Kidney epithelial cell (primary cell): ENCODE results near the gene DOCK3. TPM values are rescaled to one million over a fixed set of nuclear protein-coding genes. Genes with fewer than 3 reads are reported as not detected.

Source experiments
- DNase-seq: peaks from one replicate; pipeline ENCODE4 v3.0.0-alpha.2; 2010; ENCODE audit warnings: low read depth
- H3K27me3 ChIP-seq: 2 replicates; pipeline ENCODE4 v1.6.0; 2011; ENCODE audit warnings: low read length; ENCODE audit not compliant: control insufficient read depth, insufficient read depth
- H3K36me3 ChIP-seq: 2 replicates; pipeline ENCODE4 v1.5.1; 2011; ENCODE audit warnings: low read length; ENCODE audit not compliant: control insufficient read depth, insufficient read depth
- H3K4me3 ChIP-seq: 2 replicates; pipeline ENCODE4 v1.5.1; 2011; ENCODE audit warnings: low read depth, mild to moderate bottlenecking, control low read depth, low read length
- total RNA-seq: library from RNA; depleted of rRNA; stranded (reverse); fragments of >200 nt; gene quantifications from 2 replicates; pipeline ENCODE4 v1.2.3, GENCODE V29; 2015
- TF ChIP-seq, protein P1 (sequence below): IDR thresholded peaks from 2 replicates; pipeline ENCODE4 v1.5.1; 2011; ENCODE audit warnings: mild to moderate bottlenecking, moderate library complexity, low read length, control low read depth, inconsistent platforms; ENCODE audit not compliant: insufficient read depth, poor library complexity, severe bottlenecking

The DOCK3 gene
- total RNA-seq, 1 donor from 2014 or later: 1.7 TPM

DNA sequence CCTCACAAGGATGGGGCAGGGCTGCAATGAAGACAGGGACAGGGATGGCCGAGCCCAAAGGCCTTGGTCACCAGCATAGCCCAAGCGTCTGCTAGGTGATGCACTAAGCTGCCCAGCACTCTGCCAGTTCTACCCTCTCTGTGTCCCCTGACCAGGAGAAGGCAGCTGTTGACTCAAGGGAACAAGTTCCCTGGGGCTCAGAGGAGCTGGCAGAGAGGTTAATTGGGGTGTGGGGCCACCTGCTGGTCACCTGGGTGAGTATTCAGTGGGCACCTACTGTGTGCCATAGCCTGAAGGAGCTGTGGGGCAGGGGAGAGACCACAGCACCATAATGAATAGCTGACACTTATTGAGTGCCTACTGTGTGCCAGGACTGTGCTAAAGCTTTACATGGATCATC, 22.0 kb upstream of the DOCK3 start:
- Histone ChIP-seq H3K36me3 (no peaks in the 10 kb centered on the region), H3K27me3 (no peaks in the 10 kb centered on the region), H3K4me3 (no peak overlapping the region)
- no peak for DNase-seq
- TF ChIP-seq, protein P1, sequence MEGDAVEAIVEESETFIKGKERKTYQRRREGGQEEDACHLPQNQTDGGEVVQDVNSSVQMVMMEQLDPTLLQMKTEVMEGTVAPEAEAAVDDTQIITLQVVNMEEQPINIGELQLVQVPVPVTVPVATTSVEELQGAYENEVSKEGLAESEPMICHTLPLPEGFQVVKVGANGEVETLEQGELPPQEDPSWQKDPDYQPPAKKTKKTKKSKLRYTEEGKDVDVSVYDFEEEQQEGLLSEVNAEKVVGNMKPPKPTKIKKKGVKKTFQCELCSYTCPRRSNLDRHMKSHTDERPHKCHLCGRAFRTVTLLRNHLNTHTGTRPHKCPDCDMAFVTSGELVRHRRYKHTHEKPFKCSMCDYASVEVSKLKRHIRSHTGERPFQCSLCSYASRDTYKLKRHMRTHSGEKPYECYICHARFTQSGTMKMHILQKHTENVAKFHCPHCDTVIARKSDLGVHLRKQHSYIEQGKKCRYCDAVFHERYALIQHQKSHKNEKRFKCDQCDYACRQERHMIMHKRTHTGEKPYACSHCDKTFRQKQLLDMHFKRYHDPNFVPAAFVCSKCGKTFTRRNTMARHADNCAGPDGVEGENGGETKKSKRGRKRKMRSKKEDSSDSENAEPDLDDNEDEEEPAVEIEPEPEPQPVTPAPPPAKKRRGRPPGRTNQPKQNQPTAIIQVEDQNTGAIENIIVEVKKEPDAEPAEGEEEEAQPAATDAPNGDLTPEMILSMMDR: peak; percentile 57

DNA sequence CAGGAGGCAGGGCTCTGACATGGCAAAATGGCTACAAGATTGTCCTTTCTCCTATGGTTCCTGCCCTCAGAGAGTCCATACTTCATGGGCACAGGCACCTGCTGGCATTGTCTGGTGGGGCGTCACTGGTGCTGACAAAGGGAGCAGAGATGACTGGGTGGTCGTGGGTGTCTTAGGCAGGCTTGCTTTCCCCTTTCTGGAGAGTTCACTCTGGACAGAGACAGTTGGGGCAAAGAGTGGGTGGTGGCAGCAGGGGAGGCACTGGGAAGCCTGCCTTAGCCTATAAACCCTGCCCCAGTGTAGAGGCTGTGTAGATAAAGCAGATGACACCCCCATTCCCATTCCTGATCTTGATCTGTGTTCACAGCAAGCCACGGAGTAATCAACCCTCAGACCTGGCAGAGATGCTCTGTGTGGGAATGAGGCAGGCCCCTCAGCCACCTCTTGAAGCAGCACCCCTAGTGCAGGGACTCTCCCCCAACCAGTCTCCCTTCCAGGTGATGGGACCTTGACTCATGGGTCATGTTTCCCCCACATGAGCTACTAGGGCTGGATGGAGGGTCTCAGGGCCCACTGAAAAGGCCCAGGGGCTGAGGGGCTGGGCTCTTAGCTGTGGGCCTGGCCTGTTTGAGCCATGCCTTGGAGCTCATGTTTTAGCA, 20.7 kb upstream of the DOCK3 start:
- no peak overlapping the region for H3K4me3 ChIP-seq
- TF ChIP-seq, protein P1: no peak
- H3K27me3 ChIP-seq: no peaks in the 10 kb centered on the region
- DNase-seq: no peak
- no peaks in the 10 kb centered on the region for H3K36me3 ChIP-seq

DNA sequence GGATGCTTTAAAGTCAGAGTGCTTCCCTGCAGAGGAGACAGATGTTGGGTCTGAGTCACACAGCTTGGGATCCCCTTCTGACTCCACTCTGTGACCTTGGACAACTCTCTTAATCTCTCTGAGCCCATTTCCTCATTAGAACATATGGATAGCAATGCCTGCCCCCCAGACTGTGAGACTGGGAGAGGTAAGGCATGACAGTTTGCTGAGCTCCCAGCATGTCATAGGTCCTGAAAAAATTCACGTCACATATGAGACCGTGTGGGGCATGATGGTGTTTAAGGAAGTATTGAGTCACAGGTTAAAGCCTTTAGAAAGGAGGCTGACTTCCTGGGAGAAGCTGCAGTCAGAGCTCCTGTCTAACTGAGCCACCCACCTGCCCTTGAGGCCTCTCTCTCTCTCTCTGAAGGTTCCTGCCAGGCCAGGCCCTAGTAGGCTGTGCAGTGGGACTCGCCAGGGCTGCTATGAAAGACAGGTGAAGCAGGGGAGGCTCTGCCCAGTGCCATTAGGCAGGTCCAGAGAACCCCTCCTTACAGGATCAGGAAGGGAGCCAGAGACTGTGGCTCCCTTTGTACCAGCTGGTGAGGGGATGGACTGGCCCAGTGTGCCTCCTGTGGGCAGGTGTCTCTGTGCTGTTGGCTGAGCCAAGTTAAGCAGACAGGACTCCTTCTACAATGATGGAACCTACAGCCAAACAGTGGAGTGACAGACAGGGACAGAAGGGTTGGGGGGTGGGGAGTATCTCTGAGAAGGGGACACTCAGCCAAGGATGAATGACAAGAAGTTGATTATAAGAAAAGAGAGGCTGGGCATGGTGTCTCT, 19.5 kb upstream of the DOCK3 start:
- no peaks in the 10 kb centered on the region for H3K36me3 ChIP-seq
- no peak overlapping the region for H3K4me3 ChIP-seq
- no peaks in the 10 kb centered on the region for H3K27me3 ChIP-seq
- no peak for DNase-seq
- TF ChIP-seq, protein P1: no peak

DNA sequence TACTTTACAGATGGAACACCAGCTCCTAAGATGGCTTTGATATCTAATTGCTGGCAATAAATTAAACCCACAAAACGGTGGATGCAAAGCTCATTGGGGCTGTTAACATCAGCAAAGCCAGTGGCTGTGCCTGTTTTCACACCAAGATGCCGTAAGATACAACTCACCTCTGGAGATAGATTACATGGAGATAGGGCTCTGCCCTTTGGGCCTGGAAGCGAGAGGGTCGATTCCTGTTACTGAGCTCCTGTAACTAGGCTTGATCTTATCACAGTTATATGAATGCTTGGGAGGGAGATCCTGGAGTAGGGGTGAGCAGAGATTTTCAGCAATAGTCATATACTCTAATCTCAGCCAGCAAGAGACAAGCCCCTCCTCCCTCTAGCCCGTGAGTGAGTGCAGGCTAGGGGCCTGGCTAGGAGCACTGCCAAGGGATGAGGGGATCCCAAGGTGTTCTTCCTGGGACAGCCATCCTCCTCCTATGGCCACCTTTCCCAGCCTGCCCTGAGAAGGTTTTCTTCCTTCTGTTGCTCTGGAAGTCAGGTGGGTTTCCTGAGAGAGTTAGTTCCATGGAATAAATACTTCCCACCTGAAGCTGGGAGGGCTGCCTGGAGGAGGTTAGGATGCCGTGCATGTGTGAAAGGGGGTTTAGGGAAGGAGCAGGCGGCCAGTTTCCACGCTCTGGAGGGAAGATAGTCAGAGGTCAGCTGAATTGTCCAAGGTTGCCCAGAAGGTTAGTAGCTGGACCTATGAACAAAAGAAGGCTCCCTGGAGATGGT, 18.1 kb upstream of the DOCK3 start:
- Histone ChIP-seq H3K4me3 (no peak overlapping the region), H3K36me3 (no peaks in the 10 kb centered on the region), H3K27me3 (no peaks in the 10 kb centered on the region)
- TF ChIP-seq, protein P1: no peak
- DNase-seq: no peak

DNA sequence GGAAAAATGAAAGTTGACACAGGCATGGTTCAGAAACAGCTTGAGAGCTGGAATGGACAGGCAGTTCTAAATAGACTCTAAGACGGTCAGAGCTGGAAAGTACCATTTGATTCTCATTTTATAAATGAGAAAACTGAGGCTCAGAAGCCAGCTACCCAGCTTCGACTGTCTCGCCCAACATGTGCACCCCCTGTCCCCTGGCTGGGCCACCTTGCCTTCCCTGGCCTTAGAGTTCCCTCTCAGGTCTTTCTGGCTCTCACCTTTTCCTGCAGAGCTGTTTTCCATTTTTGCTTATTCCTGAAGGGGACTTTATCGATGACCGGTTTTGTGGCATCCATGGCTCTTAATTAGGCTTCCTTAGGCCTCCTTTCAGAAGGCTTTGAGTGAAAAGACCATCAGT, 17.3 kb upstream of the DOCK3 start:
- Histone ChIP-seq H3K36me3 (no peaks in the 10 kb centered on the region), H3K27me3 (no peaks in the 10 kb centered on the region), H3K4me3 (no peak overlapping the region)
- no peak for DNase-seq
- TF ChIP-seq, protein P1: no peak
